GM21526 (cell line): ENCODE results near the gene TCF7.

Source experiments
- ATAC-seq: cut with Tn5 transposase; IDR thresholded peaks from one replicate; pipeline ENCODE4 v1.9.1; 2021; ENCODE audit warnings: moderate library complexity; ENCODE audit not compliant: unreplicated experiment, low FRiP score

TCF7 gene

DNA sequence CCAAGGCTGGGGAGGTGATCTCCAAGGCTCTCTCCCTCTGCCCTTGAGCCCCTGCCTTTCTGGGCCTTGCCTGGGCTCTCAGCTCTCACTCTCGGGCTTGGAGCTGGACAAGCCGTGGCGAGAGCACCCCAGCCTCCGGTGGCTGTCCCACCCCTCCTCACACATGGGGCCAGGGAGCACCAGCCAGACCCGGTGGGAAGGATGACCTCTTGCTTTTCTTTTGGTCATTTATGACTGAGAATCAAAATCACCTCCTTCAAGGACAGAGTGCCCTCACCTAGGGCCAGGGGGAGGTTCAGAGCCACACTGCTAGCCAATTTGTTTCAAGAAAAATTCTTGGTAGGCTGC, 14.1 kb downstream of the TCF7 start:
- ATAC-seq = no peak

DNA sequence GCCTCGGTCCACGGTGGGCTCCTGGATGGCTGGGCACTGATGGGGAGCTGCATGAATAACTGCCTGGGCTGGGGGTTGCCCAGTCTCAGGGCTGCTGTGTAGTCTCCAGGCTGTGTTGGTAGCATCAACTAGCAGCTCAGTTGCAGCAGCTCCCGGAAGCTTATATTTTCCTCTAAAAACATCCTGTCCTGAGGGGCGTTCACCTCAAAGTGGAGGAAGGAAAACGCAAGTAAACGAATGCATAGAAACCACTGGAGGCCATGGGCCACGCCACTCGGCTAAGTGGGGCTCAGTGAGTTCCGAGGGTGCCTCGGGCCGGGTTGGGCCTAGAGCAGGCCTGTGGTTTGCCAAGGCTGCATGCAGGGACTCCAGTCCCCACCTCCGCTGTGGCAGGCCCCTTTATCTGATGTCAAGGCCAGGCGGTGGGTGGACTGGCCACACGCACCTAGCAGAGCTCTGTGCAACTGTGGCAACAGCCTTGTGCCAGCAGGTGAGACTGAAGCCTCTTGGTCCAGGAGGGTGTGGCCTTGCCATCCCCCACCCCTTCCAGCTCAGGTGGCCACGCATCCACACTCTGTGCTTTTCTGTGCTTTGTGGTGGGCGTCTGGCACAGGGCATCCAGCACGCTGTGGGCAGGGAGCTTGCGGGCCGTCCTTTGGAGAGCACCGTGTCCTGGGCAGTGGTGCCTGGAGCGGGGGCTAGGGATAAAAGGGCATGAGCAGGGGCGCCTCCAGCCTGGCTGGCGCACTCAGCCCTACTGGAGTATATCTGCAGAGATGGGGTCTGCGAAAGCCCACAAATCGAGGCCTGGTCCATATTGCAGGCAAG, 15.1 kb downstream of the TCF7 start:
- no peak for ATAC-seq

DNA sequence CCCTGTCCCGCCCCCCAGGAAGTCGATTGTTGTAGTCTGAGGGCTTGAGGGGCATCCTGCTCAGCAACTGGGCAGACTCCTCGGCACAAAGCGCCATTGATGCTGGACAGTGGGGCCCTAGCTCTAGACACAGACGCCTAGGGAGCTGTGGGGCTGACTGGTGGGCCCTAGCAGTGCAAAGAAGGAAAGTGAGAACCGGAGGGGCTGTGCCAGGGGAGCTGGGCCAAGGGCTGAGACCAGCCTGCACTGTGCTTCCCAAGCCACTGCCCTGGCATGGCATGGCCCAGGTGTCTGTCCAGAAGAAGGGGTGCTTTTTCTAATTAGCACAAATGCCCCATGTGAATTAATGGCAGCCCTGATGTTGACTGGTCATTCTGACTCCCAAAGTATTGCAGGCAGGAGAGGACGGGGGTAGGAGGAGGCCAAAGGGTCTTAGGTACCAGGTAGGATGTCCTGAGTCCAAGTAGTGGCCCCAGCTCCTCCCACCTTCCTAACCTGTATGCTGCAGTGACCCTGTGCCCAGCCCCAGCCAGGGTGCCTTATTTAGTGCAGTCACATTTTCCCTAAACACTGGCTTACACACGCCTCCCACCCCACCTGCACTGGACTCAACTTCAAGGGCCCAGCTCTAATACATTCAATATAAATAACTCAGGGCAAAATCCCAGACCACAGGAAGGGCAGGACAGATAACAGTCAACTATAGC, 15.9 kb downstream of the TCF7 start:
- ATAC-seq = no peak

DNA sequence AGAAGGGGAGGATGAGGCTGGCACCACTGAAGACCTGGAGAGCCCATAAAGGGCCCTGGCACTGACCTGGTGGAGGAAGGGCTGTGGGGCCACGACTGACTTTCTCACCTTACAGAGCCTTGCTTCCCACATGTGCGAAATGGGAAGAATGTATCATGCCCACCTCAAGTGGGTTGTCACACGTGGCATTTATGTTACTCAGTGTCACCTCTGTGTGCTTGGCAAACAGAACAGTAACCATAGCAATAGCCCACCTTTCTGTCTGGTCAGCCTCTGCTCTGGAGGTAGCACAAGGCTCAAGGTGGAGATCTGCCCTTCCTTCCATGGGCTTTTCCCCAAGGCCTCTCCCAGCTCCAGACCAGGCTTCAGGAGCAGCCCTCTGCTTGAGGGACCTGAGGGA, 16.7 kb downstream of the TCF7 start:
- ATAC-seq = no peak

DNA sequence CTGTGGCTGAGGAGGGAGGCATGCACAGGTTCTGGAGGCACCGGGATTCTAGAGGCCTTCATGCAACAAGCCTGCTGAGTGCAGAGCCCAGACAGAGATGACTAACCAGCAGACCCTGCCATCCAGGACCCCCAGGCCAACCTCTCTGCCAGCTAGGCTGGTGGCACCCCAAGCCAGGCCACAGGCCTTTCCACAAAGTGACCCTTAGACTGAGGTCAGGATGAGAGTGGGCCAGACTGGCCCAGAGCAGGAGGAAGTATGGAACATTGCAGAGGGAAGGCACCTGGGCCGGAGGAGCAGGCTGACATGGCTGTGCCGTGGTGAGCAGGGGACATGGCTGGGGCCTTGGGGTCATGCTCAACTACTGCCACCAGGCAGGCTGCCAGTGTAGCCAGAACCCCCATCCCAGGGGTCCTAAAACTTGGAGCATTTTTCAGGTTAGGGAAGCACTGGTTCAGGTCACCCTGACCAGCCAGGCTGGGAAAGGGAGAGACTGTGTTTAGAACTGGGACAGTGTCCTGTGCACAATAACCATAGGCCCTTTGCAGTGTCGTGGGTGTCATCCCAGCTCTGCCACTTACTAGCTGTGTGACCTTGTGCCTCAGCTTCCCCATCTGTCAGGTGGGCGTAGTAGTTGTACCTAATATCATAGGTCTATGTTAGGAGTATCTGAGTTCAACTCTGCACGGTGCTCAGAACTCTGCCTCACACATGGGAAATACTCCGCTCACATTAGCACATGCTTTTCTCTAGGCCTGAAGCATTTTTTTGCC, 17.3 kb downstream of the TCF7 start:
- ATAC-seq = no peak

DNA sequence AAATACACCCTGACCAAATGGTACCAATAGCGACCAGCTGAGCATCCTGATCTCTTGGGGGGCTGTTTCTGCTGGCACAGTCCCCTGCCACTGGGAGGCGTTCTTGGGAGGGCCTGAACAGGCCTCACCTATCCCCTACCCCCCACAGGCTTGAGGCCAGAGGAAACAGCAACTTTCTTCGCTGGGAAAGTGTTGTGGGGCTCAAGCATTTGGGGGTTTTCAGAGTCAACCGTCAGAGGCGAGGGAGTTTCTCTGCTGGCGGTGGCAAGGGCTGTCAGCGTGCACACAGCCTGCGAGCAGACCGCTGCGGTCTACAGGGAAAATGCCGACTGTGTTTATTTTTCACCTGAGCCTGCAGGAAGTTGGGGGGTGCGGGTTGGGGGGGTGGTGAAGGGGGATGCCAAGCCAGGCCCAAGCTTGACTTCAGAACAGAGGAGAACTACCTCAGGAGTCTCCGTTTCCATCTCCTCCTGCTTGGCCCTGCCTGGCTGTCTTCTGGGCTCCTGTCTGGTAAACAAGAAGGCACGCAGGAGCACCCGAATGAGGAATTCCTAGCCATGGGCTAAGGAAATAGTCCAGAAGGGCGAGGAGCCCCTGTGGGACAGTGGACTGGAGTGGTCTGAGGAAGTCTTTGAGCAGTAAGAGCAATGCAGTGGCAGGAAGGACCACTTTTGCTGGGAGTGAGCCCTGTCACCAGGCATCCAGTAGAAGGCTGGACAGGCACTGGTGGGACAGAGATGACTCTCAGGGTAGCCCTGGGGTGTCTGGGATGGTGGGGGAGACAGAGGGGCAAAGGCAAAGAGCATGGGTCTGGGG, 18.1 kb downstream of the TCF7 start:
- peak; percentile 46 for ATAC-seq

DNA sequence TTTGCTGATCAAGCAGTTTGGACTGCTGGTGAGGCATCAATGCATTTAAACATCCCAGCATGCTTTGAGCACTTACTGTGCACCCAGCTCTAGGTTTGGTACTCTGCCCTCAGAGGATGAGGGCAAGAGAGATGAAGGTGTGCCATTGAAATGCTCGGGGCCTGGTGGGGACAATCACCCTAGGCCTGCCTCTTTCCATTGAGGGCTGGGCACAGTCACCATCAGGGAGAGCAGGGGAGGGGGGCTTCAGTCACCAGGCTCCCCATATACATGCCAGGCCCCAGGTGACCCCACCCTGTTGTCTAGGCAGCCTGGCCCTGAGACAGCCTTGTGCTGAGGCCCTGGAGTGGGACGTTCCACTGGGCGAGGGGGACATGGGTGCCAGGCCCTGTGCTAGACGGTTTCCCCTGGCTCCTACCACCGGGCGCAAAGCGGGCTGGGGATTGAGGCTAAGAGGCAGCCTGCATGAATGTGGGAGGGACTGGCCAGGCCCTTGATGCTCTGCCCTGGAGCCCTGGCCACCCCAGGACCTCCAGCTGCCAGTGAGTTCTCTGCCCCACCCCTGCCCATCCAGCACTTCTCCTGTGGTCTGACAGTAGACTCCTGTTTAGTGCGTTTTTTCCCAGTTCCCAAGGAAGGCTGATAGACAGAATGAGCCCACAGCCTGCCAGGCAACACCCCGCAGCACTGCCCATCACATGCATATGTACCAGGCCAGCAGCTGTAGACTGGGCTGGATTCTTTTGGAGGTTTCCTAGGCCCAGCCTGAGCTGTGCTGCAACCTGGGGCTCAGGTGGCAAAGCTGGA, 18.9 kb downstream of the TCF7 start:
- no peak for ATAC-seq

DNA sequence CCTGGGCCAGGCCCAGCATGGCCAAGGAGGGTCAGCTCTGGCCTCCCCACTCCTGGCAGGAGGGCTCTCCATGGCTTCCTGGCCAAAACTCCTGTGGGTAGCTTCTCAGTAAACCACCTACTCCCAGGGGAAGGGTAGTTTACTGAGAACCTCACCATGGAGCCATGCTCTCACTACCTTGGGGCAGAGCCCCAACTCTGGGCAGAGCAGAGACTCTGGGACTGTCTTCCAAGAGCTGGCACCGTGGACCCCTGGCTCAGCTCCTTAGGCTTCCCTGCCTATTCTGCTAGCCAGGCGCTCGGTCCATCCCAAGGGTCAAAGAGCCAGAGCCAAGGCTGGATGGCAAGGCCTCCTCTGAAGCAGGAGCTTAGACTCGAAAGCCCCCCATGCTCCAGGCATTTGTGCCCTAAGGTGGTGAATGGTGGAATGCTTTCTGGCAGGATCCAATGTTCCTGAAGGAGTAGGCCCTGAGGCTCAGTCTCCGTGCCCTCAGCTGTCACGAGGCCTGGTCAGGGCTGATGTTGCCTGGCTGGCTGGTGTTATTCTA, 19.6 kb downstream of the TCF7 start:
- no peak for ATAC-seq

DNA sequence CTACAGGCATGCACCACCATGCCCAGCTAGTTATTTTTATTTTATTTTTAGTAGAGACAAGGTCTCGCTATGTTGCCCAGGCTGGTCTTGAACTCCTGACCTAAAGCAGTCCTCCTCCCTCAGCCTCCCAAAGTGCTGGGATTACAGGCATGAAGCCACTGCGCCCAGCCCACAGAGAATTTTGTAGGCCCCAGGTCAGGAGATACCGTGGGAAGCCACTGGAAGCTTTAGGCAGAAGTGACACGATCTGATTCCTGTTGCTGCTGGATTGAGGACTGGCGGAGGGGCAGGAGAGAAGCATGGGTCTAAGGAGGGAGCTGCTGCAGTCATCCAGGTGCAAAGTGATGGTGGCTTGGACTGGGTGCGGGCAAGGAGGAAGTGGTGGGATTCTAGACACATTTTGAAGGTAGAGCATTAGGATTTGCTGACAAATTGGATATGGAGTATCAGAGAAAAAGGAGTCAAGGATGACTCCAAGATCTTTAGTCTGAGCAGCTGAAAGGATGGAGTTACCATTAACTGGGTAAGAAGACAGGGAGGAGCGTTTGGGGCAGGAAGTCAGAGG, 20.7 kb downstream of the TCF7 start:
- ATAC-seq = no peak

DNA sequence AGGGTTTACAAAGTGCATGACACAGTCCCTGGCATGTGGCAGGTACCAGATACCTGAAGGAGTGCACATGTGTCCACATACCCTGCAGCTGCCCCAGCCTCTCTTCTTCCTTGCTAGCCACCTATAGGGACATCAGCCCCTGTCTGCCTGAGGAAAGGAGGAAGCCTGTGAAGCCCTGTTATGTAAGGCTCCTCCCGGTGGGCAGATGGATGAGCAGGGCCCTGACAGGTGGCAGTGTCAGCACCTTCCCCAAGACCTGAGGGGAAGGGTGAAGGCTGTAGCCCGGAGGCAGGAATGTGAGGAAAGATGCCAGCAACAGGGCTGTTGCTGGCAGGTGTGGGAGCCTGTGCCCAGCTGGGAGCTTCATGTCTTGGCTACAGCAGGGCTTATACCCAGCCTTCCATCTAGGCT, 21.7 kb downstream of the TCF7 start:
- ATAC-seq = no peak

DNA sequence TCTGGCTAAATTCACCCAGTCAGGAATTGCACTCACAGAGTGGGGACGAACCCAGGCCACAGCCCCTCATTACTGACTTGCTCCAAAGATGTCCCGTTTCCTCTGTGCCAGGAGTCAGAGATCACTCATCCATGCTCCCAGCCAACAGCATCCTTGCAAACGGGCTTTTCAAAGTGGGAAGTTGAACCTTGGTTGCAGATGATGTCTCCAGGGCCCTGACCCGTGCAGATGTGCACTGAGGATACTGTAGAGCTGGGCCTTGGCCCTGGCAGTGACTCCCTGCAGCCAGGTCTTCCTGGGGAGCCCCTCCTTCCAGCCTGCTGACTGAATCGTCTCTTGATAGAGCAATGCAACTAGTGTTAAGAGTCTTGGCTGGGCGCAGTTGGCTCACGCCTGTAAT, 22.3 kb downstream of the TCF7 start:
- ATAC-seq = no peak

DNA sequence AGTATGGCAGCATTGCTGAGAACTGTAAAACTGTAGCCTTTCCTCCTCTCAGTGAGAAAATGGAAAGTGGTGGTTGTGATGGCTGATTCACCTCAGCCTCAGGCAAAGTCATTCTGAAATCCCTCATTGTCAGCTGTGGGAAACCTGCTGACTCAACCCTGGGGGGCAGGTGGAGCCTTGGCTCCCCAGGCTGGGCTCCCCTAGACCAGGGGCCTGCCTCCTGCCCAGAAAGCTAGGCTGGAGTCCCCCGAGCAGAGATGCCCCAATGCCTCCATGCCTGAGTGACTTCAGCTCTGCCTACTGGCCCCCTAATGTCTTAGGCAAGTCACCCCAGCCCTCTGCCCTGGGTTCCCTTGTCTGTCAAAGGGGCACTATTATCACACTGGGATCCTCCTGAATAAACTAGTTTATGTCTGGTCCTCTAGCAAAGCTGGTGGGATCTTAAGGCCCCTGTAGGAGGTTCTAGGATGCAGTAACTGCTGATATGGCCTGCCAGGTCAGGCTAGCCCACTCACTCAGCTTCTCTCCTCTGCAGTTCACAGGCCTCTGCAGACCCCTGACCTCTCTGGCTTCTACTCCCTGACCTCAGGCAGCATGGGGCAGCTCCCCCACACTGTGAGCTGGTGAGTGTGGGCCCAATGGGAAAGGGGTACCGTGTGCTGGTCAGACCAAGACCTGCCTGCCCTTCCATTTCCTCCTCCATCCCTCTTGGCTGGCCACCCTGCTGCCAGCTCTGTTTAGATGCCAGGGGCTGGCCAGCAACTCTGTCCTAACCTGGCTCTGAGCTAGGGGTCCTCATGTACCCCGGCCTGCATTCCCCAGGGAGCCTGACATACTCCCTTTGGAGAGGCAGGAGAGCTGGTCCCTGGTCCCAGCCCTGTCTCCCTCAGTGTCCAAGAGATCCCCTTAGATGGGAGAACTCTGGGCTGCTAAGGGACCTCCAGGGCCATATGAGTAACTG, 24.2 kb downstream of the TCF7 start:
- peak; percentile 56 for ATAC-seq

DNA sequence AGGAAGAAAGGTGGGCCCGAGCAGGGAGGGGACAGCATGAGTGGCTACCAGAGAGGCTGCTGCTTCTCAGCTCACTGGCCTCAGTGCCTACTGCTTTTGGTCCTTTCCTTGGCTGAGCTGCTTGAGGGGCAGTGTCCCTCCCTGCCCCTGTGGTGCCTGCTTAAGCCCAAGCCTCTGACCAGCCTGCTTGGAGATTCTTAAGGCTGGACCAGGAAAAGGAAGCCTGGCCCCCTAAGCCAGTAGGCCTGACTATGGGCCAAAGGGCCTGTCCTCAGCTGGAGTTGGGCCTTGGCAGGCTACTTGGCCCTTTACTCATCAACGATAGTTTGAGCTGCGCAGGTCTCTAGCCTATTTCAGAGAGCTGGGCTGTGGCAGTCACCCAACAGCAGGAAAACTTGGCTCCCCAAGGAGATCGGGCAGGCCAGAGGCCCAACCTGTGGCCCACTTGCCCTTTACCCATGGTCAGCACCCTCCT, 24.9 kb downstream of the TCF7 start:
- no peak for ATAC-seq

DNA sequence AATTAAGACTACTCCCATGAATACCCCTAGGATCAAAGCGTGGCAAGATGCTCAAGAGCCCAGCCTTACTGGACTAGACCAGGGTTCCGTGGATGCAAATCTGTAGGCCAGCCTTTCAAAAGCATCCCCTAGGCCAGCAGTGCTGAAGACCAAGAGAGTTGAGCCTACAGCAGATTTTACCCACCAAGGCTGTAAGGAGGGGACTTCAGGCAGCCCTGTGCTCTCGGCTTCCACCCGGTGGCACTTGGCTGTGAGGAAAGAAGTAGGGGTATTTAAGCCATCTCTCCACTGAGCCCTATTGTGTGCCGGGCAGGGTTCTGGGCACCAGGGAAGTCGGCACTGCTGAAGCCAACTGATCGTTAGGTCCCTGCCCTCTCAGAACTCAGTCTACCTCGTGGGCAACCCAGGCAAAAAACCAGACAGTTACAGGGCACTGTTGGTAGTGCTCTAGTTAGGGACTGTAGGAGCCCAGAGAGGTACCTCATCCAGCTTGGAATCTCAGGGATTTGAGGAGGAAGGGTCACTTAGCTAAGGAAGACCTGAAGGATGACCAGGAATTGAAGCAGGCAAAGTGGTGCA, 25.5 kb downstream of the TCF7 start:
- ATAC-seq = no peak

DNA sequence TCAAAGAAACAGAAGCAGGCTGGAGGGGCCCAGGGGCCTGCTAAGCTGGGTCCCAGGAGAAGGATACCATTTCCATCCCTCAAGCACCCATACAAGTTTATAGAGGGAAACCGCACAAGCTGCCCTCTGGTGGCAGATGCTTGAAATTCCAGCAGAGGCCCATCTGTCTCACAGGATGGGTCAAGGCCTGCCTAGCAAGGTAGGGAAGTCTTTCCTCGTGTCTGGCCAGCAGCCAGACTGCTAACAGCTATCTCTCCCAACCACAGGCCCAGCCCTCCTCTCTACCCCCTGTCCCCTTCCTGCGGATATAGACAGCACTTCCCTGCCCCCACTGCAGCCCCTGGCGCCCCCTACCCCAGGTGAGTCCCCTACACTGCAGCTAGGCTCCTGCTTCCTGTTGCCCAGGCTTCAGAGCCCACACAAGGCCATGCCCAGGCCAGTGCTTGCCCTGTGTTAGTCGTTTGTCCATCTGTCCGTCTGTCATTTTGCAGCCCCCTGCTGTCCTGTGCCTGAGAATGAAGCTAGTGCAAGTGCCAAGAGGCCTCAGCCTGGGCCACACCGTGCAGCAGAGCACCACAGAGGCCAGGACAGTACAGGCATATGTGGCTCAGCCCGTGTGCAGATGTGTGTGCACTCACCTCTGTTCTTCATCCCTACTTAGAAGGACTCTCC, 26.2 kb downstream of the TCF7 start:
- ATAC-seq = peak; percentile 53

DNA sequence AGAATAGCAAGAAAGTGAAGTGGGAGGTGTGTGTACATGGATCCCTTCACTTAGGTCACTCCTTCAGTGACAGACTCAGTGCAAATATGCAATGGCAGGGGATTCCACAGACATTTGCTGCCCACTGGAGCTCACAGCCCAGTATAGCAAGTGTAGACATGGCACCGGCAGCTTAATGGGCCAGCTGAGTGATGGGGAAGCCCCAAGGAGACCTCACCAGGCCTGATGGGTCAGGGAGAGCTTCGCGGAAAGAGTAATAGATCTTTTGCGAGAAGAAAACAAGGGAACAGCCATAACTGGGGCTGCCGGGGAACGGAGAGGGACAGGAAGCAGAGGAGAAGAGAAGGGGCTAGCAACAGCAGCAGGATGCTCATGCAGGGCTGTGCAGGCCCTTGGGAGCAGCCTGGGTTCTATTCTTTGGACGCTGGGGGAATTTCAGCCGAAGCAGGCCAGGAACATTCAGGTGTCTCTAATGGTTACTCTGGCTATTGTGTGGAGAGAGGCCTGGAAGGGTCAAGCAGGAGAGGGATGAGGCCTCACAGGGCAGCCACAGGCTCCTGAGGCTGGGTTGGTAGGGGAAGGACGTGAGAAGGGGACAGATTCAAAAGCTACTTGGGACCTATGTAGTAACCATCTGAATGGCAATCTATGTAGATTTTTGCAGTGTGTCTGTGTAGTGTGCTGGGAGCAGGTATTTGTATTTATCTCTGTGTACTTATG, 27.0 kb downstream of the TCF7 start:
- no peak for ATAC-seq
